ENCODE results near the gene POLL.

Gene POLL

GRCh38 chr10:101617824-101618568, 29.9 kb upstream of the POLL start:
- Histone ChIP-seq H3K4me3 (replicated peaks; ENCODE audit: insufficient read depth, low read length) (no peak overlapping the region), H3K27me3 (ENCODE audit: insufficient read depth, poor library complexity, severe bottlenecking) (no peaks in the 10 kb centered on the region), H3K27ac (replicated peaks) (no peak overlapping the region)
- DNase-seq (ENCODE audit: low read depth in 1 of 2, low spot score in 1 of 2) = no peak
- TF ChIP-seq REST (IDR thresholded peaks at IDR 0.05; ENCODE audit: insufficient replicate concordance, low read depth) (no peak), SPI1 (IDR thresholded peaks at IDR 0.05; ENCODE audit: borderline replicate concordance, low read depth) (0 out of 2 replicates have a peak, but pooled peaks have one; percentile 21)

DNA sequence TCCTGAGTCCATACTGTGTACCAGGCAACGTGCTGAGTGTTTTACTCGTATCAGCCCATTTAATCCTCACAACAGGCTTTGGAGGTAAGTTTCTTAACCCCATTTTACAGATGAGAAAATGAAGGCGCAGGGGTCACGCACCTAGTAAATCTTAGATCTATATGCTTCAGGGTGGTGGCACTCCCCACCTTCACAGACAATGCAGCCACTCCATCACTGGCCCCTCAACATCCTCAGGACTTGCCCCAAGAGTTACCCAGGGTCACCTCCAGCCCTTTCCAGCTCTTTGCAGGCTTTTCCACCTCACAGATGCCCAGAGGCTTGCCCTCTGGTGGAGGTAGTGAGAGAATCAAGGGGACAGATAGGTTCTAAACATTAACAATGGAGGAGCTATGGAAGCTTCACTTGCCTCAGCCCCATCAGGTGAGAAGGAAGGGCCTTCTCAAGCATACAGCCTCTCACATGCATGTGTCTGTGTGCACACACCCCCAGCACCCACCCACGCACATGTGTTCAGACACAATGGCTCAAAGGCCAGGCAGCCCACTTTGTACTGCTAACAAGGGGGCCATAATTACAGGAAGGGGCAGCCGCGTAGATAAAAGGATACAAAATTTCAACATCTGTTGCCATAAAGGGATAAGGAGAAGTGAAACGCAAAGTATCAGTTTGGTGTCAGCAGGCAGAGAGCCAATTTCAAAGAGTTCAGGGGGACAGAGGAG, 29.2 kb upstream of the POLL start:
- no peak overlapping the region for H3K27ac ChIP-seq (replicated peaks)
- TF ChIP-seq REST (IDR thresholded peaks at IDR 0.05; ENCODE audit: insufficient replicate concordance, low read depth) (no peak), SPI1 (IDR thresholded peaks at IDR 0.05; ENCODE audit: borderline replicate concordance, low read depth) (no peak), POLR2AphosphoS5 (IDR thresholded peaks at IDR 0.05; ENCODE audit: low read depth) (no peak), CTCF (IDR thresholded peaks at IDR 0.05; ENCODE audit: insufficient read depth, low read length) (no peak), GABPA (IDR thresholded peaks at IDR 0.05; ENCODE audit: low read depth) (no peak)

GRCh38 chr10:101616415-101617101, 28.5 kb upstream of the POLL start:
- H3K27ac ChIP-seq (replicated peaks) = no peak overlapping the region
- no peak overlapping the region for H3K4me3 ChIP-seq (replicated peaks; ENCODE audit: insufficient read depth, low read length)
- TF ChIP-seq GABPA (IDR thresholded peaks at IDR 0.05; ENCODE audit: low read depth) (no peak), POLR2AphosphoS5 (IDR thresholded peaks at IDR 0.05; ENCODE audit: low read depth) (no peak), SPI1 (IDR thresholded peaks at IDR 0.05; ENCODE audit: borderline replicate concordance, low read depth) (no peak), REST (IDR thresholded peaks at IDR 0.05; ENCODE audit: insufficient replicate concordance, low read depth) (no peak), CTCF (IDR thresholded peaks at IDR 0.05; ENCODE audit: insufficient read depth, low read length) (no peak)
- no peak for DNase-seq (ENCODE audit: low read depth in 1 of 2, low spot score in 1 of 2)
- H3K27me3 ChIP-seq (ENCODE audit: insufficient read depth, poor library complexity, severe bottlenecking) = no peaks in the 10 kb centered on the region

More for the DNA sequence above, 29.2 kb upstream of the POLL start:
- Histone ChIP-seq H3K4me3 (replicated peaks; ENCODE audit: insufficient read depth, low read length) (no peak overlapping the region), H3K27me3 (ENCODE audit: insufficient read depth, poor library complexity, severe bottlenecking) (no peaks in the 10 kb centered on the region)
- peak in 1 of 2 experiments; percentile 36 for DNase-seq (ENCODE audit: low read depth in 1 of 2, low spot score in 1 of 2)
